Mesothelial cell of epicardium (in vitro differentiated cells): ENCODE measurements around the gene ATRNL1. TPM values are rescaled to one million over a fixed set of nuclear protein-coding genes. Genes with fewer than 3 reads are reported as not detected.

ENCODE experiments used
- DNase-seq, 2 experiments: peaks; one replicate each; pipeline ENCODE4 v3.0.0; 2021; ENCODE audit warnings: low spot score in 2 of 2; ENCODE audit not compliant: unreplicated experiment in 2 of 2
- H3K27ac Mint-ChIP-seq: 2 replicates; pipeline ENCODE4 v1.8.0; 2021; ENCODE audit warnings: mixed read lengths
- H3K27me3 Mint-ChIP-seq: 2 replicates; pipeline ENCODE4 v1.8.0; 2021; ENCODE audit warnings: low read depth, mixed read lengths
- H3K36me3 Mint-ChIP-seq: 2 replicates; pipeline ENCODE4 v1.8.0; 2021; ENCODE audit warnings: mixed read lengths
- H3K4me1 Mint-ChIP-seq: 2 replicates; pipeline ENCODE4 v1.8.0; 2021; ENCODE audit warnings: mixed read lengths
- H3K4me3 Mint-ChIP-seq: 2 replicates; pipeline ENCODE4 v1.8.0; 2021; ENCODE audit warnings: mild to moderate bottlenecking, moderate library complexity, mixed read lengths
- H3K9me3 Mint-ChIP-seq: 2 replicates; pipeline ENCODE4 v1.8.0; 2021; ENCODE audit warnings: mixed read lengths
- CTCF ChIP-seq: fragments of 200-600 bp; sonication (generic); IDR thresholded peaks from one replicate; pipeline ENCODE4 v1.5.0; 2021; ENCODE audit warnings: antibody characterized with exemption; ENCODE audit not compliant: unreplicated experiment
- total RNA-seq: library from RNA; stranded (reverse); gene quantifications from 3 replicates; pipeline ENCODE4 v1.2.1, GENCODE V29; 2021

The ATRNL1 gene
- total RNA-seq = 39.5 to 43.4 TPM (median 39.6 TPM) in 3 replicates

- Mint-ChIP-seq H3K36me3 (no peaks in the 10 kb centered on the region), H3K4me1 (peaks cover 27% of the 10 kb centered on the region), H3K4me3 (peak within 1 kb of the TSS; percentile 83), H3K9me3 (no peaks in the 10 kb centered on the region), H3K27ac (peak within 1 kb of the TSS; percentile 94), H3K27me3 (peaks cover 34% of the 10 kb centered on the region)
- DNase-seq = peak; percentile 46 to 70
- no peak for TF ChIP-seq CTCF
Observed at GRCh38 chr10:115093286-115093775, at the start of gene ATRNL1. Gene ATRNL1 (plus strand): TSS chr10:115093365. CDS start chr10:115093751, 386 bp downstream.

- Mint-ChIP-seq H3K4me3 (no peak overlapping the region), H3K27ac (no peak overlapping the region), H3K36me3 (no peaks in the 10 kb centered on the region), H3K9me3 (no peaks in the 10 kb centered on the region), H3K4me1 (no peaks in the 10 kb centered on the region), H3K27me3 (no peaks in the 10 kb centered on the region)
- no peak for DNase-seq
- TF ChIP-seq CTCF = no peak
Observed at GRCh38 chr10:115043719-115044118, 49.4 kb upstream of the ATRNL1 start.

- Mint-ChIP-seq H3K36me3 (no peaks in the 10 kb centered on the region), H3K27me3 (no peaks in the 10 kb centered on the region), H3K27ac (no peak overlapping the region), H3K9me3 (no peaks in the 10 kb centered on the region), H3K4me3 (no peak overlapping the region), H3K4me1 (peaks cover 10% of the 10 kb centered on the region)
- TF ChIP-seq CTCF = no peak
- no peak for DNase-seq
Observed at GRCh38 chr10:115044891-115045290, 48.3 kb upstream of the ATRNL1 start.

- H3K9me3 Mint-ChIP-seq = no peaks in the 10 kb centered on the region
- no peaks in the 10 kb centered on the region for H3K27me3 Mint-ChIP-seq
- DNase-seq = no peak
- TF ChIP-seq CTCF = no peak
- H3K27ac Mint-ChIP-seq = no peak overlapping the region
- H3K4me3 Mint-ChIP-seq = no peak overlapping the region
- H3K4me1 Mint-ChIP-seq = peaks cover 16% of the 10 kb centered on the region
- H3K36me3 Mint-ChIP-seq = no peaks in the 10 kb centered on the region
Observed at GRCh38 chr10:115045499-115045898, 47.7 kb upstream of the ATRNL1 start.

GRCh38 chr10:115046686-115047236 lies 46.4 kb upstream of the ATRNL1 start:
- no peaks in the 10 kb centered on the region for H3K9me3 Mint-ChIP-seq
- no peak overlapping the region for H3K4me3 Mint-ChIP-seq
- no peak for TF ChIP-seq CTCF

More at GRCh38 chr10:115046686-115047236, 46.4 kb upstream of the ATRNL1 start:
- Mint-ChIP-seq H3K27me3 (no peaks in the 10 kb centered on the region), H3K36me3 (no peaks in the 10 kb centered on the region), H3K4me1 (peaks cover 26% of the 10 kb centered on the region), H3K27ac (no peak overlapping the region)
- no peak for DNase-seq
